PC-3 (cell line): ENCODE data around the gene SMYD3.

Experiments used
- EZH2 ChIP-seq: fragments of 300-600 bp; sonication (generic); IDR thresholded peaks from one replicate; pipeline ENCODE4 v1.6.1; 2017; ENCODE audit warnings: antibody characterized with exemption, mild to moderate bottlenecking, low read length; ENCODE audit not compliant: unreplicated experiment
- EZH2phosphoT487 ChIP-seq: fragments of 300-600 bp; sonication (generic); IDR thresholded peaks from 2 replicates; pipeline ENCODE4 v1.6.1; 2018; ENCODE audit warnings: mild to moderate bottlenecking, antibody characterized with exemption, low read length, borderline replicate concordance
- TF ChIP-seq, protein P1 (sequence below): fragments of 300-600 bp; sonication (generic); conservative IDR thresholded peaks from 2 replicates; pipeline ENCODE4 v1.5.1; 2017; ENCODE audit warnings: antibody characterized with exemption, low read depth, mild to moderate bottlenecking, low read length

- TF ChIP-seq, protein P1, sequence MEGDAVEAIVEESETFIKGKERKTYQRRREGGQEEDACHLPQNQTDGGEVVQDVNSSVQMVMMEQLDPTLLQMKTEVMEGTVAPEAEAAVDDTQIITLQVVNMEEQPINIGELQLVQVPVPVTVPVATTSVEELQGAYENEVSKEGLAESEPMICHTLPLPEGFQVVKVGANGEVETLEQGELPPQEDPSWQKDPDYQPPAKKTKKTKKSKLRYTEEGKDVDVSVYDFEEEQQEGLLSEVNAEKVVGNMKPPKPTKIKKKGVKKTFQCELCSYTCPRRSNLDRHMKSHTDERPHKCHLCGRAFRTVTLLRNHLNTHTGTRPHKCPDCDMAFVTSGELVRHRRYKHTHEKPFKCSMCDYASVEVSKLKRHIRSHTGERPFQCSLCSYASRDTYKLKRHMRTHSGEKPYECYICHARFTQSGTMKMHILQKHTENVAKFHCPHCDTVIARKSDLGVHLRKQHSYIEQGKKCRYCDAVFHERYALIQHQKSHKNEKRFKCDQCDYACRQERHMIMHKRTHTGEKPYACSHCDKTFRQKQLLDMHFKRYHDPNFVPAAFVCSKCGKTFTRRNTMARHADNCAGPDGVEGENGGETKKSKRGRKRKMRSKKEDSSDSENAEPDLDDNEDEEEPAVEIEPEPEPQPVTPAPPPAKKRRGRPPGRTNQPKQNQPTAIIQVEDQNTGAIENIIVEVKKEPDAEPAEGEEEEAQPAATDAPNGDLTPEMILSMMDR, result no peak
- no peak for TF ChIP-seq EZH2
- TF ChIP-seq EZH2phosphoT487, result no peak
Observed at GRCh38 chr1:246351721-246352120, 155.4 kb downstream of the SMYD3 start.
